ENCODE results near the gene C2orf42.
"Not testable (repeated sequence)": the region's sequence is repeated elsewhere in the genome, so short reads cannot be mapped to it uniquely, and the experiment has no call there.

C2orf42 gene

DNA sequence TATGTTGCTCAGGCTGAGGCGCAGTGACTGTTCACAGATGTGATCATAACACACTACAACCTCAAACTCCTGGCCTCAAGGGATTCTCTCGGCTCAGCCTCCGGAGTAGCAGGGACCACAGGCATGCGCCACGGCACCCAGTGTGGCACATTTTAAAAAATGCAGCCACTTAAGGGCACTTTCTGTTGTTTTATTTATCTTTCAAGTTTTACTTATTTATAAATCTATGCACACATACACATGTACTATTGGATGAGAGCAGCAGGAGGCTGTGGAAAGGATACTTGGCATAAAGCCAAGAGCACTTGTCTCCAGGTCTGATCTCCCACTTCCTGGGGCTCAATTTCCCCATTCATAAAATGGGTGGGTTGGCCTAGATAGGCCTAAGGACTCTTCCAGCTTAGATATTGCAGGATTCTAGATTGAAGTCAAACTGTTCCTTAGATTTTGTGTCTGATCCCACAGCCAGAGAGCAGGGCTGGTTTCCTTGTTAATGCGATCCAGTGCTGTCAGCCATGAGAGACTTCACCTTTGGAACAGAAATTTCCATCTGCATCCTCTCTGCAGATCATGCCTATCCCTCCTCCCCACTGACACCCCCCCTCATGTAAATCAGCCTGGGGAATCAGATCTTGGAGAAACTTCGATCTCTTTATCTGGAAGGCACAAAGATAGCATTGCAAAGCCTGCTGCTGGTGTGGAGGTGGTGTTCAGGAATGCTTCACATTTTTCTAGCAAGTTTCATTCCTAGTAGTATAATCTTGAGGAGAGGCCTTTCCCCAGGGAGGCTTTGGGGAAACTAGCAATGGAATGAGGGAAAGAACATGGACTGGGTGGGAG, 78.8 kb downstream of the C2orf42 start:
- no peak for DNase-seq (ENCODE audit: insufficient read length, low spot score)
- no peak for FAIRE-seq
- TF ChIP-seq POLR2A (IDR thresholded peaks at IDR 0.05; ENCODE audit: low read depth, low read length), result no peak

GRCh38 chr2:70110397-70110796, 80.4 kb downstream of the C2orf42 start:
- FAIRE-seq; DNase-seq (ENCODE audit: insufficient read length, low spot score): not testable (repeated sequence)

- DNase-seq (ENCODE audit: insufficient read length, low spot score); FAIRE-seq: not testable (repeated sequence)
These were observed 84.7 kb downstream of the C2orf42 start for GRCh38 chr2:70106138-70106537.

DNA sequence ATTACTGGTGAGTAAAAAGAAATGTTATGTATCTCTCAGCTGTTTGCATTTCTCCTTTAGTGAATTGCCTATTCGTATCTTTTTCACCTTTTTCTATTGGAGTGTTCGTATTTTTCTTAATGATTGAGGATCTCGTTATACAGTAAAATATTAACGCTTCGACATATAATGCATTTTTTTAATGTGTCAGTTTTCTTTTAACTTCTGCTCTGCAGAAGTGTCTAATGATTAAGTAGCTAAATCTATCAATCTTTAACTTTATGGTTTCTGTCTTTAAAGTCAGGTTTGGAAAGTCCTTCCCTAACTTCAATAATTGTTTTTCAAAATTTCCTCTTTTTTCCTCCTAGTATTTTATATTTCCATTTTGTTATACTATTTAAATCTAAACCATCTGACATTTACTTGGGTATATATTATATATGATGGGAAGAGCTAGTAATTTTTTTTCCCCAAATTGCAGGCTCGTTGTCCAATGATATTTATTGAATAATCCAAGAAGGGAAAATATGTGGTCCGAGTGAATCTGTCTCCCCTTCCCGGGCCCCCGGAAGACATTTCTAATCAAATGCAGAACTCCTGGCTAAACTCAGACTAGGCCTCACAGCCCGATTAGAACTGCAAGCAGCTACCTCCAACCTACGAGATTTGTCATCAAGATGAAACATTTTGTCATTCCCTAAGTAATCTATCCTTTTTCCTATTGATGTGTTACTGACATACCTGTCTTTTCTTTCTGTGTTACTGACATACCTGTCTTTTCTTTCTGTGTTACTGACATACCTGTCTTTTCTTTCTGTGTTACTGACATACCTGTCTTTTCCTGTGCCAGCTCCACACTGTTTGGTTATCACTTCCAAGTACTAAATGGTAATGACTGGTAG, 86.3 kb downstream of the C2orf42 start:
- FAIRE-seq, result no peak
- DNase-seq (ENCODE audit: insufficient read length, low spot score), result no peak
- no peak for TF ChIP-seq POLR2A (IDR thresholded peaks at IDR 0.05; ENCODE audit: low read depth, low read length)

DNA sequence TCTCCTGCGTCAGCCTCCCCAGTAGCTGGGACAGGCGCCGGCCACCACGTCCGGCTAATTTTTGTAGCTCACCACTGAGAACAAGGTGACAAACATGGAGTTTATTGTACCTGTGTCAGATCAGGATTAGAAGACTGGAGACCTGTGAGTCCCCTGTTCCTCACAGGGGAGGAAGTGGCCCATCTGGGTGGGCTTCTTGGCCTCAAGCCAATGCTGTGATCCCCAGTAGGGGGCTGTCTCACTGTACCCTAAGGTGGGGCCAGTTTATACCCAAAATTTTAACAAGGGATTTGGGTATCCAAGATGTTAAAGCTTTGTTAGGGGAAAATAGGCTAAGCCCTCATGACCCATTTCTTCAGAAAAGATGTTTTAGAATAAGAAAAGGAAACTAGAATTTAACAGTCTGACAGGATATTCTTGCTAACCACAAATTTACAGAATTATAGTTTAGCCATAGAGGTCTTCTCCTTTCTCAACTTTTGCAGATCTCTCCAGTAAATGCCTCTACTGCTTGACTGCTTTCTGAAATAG, 87.2 kb downstream of the C2orf42 start:
- DNase-seq (ENCODE audit: insufficient read length, low spot score) (no peak), FAIRE-seq (no peak)
- no peak for TF ChIP-seq POLR2A (IDR thresholded peaks at IDR 0.05; ENCODE audit: low read depth, low read length)

DNA sequence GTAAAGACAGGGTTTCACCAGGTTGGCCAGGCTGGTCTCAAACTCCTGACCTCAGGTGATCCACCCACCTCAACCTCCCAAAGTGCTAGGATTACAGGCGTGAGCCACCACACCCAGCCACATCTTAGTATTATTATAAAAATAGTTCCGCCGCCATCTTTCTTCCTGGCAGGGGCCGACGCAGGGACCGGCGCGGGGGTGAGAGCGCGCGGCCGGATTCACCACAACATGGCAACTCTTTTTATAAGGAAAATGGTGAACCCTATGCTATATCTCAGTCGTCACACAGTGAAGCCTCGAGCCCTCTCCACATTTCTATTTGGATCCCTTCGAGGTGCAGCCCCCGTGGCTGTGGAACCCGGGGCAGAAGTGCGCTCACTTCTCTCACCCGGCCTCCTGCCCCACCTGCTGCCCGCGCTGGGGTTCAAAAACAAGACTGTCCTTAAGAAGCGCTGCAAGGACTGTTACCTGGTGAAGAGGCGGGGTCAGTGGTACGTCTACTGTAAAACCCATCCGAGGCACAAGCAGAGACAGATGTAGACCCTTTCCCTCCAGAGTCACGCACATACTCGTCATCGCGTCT, 88.4 kb downstream of the C2orf42 start:
- not testable (repeated sequence) for DNase-seq (ENCODE audit: insufficient read length, low spot score); FAIRE-seq

DNA sequence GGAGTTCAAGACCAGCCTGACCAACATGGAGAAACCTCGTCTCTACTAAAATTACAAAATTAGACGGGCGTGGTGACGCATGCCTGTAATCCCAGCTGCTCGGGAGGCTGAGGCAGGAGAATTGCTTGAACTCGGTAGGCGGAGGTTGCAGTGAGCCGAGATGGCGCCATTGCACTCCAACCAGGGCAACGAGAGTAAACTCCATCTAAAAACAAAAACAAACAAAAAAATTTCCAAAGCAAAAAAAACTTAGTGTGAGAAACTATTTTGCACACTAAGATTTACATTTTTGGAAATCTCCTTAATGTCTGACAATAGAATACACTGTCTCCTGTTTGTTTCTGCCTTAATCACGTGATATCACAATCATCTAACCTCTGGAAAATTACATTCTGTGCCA, 89.1 kb downstream of the C2orf42 start:
- not testable (repeated sequence) for FAIRE-seq; DNase-seq (ENCODE audit: insufficient read length, low spot score)

GRCh38 chr2:70101174-70101573, 89.6 kb downstream of the C2orf42 start:
- no peak for FAIRE-seq
- no peak for DNase-seq (ENCODE audit: insufficient read length, low spot score)
- no peak for TF ChIP-seq POLR2A (IDR thresholded peaks at IDR 0.05; ENCODE audit: low read depth, low read length)
